Fibroblast of lung (primary cell): Measurements from ENCODE around the gene DHRS12. TPM values are rescaled to one million over a fixed set of nuclear protein-coding genes. Genes with fewer than 3 reads are reported as not detected.

Experiments used
- DNase-seq, 2 donors: peaks; one replicate each; pipeline versions ENCODE4 v3.0.0 to v3.0.0-alpha.2; 2010; ENCODE audit warnings: low read depth in 2 of 2
- H2AFZ ChIP-seq: 2 replicates; pipeline ENCODE4 v1.5.1; 2012; ENCODE audit warnings: low read length, control low read depth, inconsistent platforms
- H3K27ac ChIP-seq: 2 replicates; pipeline ENCODE4 v1.5.1; 2011; ENCODE audit warnings: low read length, control low read depth; ENCODE audit not compliant: insufficient read depth
- H3K27me3 ChIP-seq: 2 replicates; pipeline ENCODE4 v1.5.1; 2011; ENCODE audit warnings: mild to moderate bottlenecking, low read length; ENCODE audit not compliant: control insufficient read depth, insufficient read depth
- H3K36me3 ChIP-seq: 2 replicates; pipeline ENCODE4 v1.5.1; 2011; ENCODE audit warnings: low read length; ENCODE audit not compliant: control insufficient read depth, insufficient read depth
- H3K4me1 ChIP-seq: 2 replicates; pipeline ENCODE4 v1.5.1; 2011; ENCODE audit warnings: low read length; ENCODE audit not compliant: control insufficient read depth, insufficient read depth; ENCODE audit errors: extremely low read depth
- H3K4me2 ChIP-seq: 2 replicates; pipeline ENCODE4 v1.5.1; 2011; ENCODE audit warnings: low read length, control low read depth; ENCODE audit not compliant: insufficient read depth; ENCODE audit errors: extremely low read depth
- H3K4me3 ChIP-seq, 4 experiments: fragments of 200-600 bp in 1 of 4; sonication (generic) in 1 of 4; replicated peaks in 1 of 4; 2 replicates each; pipeline ENCODE4 v1.5.1; 2011 to 2016; ENCODE audit warnings: low read length in 4 of 4, low read depth in 3 of 4, mild to moderate bottlenecking in 3 of 4, control low read depth in 2 of 4, inconsistent platforms in 1 of 4, mixed read lengths in 1 of 4; ENCODE audit not compliant: insufficient read depth in 1 of 4; ENCODE audit errors: control extremely low read depth in 1 of 4
- H3K79me2 ChIP-seq: 2 replicates; pipeline ENCODE4 v1.5.1; 2012; ENCODE audit warnings: mild to moderate bottlenecking, low read length, inconsistent platforms; ENCODE audit not compliant: control insufficient read depth, insufficient read depth
- H3K9ac ChIP-seq: 2 replicates; pipeline ENCODE4 v1.5.1; 2011; ENCODE audit warnings: mild to moderate bottlenecking, low read length, control low read depth; ENCODE audit not compliant: insufficient read depth
- H3K9me3 ChIP-seq: 2 replicates; pipeline ENCODE4 v1.5.1; 2012; ENCODE audit warnings: low read depth, low read length; ENCODE audit not compliant: control insufficient read depth, insufficient read depth
- H4K20me1 ChIP-seq: 2 replicates; pipeline ENCODE4 v1.5.1; 2011; ENCODE audit warnings: low read length; ENCODE audit not compliant: control insufficient read depth, insufficient read depth; ENCODE audit errors: extremely low read depth
- EZH2 ChIP-seq: IDR thresholded peaks from 2 replicates; pipeline ENCODE4 v1.5.1; 2012; ENCODE audit warnings: low read length, control low read depth, mild to moderate bottlenecking; ENCODE audit errors: missing control alignments
- polyA plus RNA-seq, 2 donors: library from polyadenylated mRNA; depleted of rRNA in 1 of 2; stranded (reverse) in 1 of 2; unstranded in 1 of 2; fragments of >200 nt; gene quantifications; 2 replicates each; pipeline ENCODE4 v1.2.1, GENCODE V29; 2011 to 2012; ENCODE audit warnings: missing spikeins in 1 of 2
- total RNA-seq: library from RNA; depleted of rRNA; stranded (reverse); fragments of >200 nt; gene quantifications from 2 replicates; pipeline ENCODE4 v1.2.1, GENCODE V29; 2014
- TF ChIP-seq, protein P1 (sequence below), 2 donors: IDR thresholded peaks in 1 of 2; conservative IDR thresholded peaks in 1 of 2; 1 replicate in 1 of 2; 2 replicates in 1 of 2; pipeline ENCODE4 v1.5.1; 2011 to 2012; ENCODE audit warnings: low read length in 2 of 2, control low read depth in 1 of 2, inconsistent platforms in 1 of 2, low read depth in 1 of 2, mild to moderate bottlenecking in 1 of 2

Gene DHRS12
- total and polyA plus RNA-seq, 2 donors (not counting 1 experiment from before 2014, with no cell fraction given) = 5.7 to 6.1 TPM

DNA sequence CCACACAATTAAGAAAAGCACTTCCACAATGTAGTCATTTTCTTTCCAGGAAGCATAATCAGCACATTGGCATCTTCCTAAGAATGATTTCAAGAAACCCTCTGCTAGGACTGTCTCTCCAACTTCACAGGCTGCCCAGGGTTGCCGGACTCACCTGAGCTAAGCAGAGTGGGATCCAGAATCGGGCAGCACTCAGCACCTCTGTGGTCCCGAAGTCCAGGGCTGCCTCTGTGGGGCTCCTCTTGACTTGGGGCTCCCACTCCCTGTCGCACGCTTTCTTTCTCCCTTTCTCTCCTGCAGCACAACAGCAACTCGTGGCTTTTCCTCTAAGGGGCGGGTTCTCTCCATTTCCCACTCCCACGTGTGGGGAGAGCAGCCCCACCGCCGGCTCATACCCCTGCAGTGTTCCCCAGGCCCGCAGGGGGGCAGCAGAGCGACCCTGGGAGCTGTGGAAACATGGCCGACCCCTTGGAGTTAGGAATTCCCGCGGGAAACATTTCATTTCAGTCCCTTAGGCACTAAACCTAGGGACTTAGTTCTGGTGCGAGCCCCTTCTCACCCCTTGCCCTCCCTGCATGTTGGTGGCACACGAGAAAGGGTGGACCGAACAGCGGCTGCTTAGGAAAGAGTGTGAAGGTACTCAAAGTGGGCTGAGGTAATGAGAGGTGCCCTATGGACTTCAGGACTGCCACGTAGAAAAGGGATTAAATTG, 41.1 kb upstream of the DHRS12 start, which contains the start of gene TMEM272:
TMEM272 (minus strand) TSS at position 316 of the 712 bp plus-strand sequence. CDS start 6,647 bp downstream, outside the sequence.
- Histone ChIP-seq H3K4me2 (no peak within 1 kb of the TSS), H3K36me3 (no peaks in the 10 kb centered on the region), H3K4me1 (peaks cover 2% of the 10 kb centered on the region), H3K27me3 (peaks cover 12% of the 10 kb centered on the region), H3K9ac (no peak within 1 kb of the TSS), H3K4me3 (no peak within 1 kb of the TSS), H3K27ac (no peak within 1 kb of the TSS), H3K79me2 (no peaks in the 10 kb centered on the region), H2AFZ (peak within 1 kb of the TSS; percentile 87), H4K20me1 (no peaks in the 10 kb centered on the region), H3K9me3 (no peaks in the 10 kb centered on the region)
- DNase-seq = peak; percentile 20 to 30
- TF ChIP-seq, protein P1, sequence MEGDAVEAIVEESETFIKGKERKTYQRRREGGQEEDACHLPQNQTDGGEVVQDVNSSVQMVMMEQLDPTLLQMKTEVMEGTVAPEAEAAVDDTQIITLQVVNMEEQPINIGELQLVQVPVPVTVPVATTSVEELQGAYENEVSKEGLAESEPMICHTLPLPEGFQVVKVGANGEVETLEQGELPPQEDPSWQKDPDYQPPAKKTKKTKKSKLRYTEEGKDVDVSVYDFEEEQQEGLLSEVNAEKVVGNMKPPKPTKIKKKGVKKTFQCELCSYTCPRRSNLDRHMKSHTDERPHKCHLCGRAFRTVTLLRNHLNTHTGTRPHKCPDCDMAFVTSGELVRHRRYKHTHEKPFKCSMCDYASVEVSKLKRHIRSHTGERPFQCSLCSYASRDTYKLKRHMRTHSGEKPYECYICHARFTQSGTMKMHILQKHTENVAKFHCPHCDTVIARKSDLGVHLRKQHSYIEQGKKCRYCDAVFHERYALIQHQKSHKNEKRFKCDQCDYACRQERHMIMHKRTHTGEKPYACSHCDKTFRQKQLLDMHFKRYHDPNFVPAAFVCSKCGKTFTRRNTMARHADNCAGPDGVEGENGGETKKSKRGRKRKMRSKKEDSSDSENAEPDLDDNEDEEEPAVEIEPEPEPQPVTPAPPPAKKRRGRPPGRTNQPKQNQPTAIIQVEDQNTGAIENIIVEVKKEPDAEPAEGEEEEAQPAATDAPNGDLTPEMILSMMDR (conservative IDR thresholded peaks at IDR 0.05 in 1 of 2, IDR thresholded peaks at IDR 0.05 in 1 of 2; ENCODE audit: low read depth in 1 of 2, low read length in 2 of 2) = peak; percentile 71 to 86
- no peak for TF ChIP-seq EZH2

DNA sequence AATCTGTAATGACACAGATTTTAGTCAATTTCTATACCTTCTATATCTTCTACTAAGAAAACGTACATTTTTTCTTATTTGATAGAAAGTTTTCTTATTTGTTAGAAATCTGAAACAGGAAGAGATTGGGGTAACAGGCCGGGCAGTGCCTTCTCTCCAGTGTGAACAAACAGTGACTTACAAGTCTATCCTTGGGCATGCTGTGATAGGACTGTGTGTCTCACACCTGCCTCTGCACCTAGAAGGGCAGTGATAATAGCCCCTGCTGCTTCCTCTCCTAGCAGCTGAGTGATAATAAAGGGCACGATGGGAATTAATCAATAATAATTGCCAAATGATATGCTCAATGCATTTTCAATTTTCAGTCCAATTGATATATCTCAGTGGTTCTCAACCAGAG, 39.6 kb upstream of the DHRS12 start:
- no peak overlapping the region for H3K9ac ChIP-seq
- no peak overlapping the region for H3K4me2 ChIP-seq
- no peaks in the 10 kb centered on the region for H3K9me3 ChIP-seq
- peaks cover 2% of the 10 kb centered on the region for H3K4me1 ChIP-seq
- H3K27ac ChIP-seq = no peak overlapping the region
- H3K4me3 ChIP-seq = no peak overlapping the region
- no peak overlapping the region for H2AFZ ChIP-seq
- no peak for TF ChIP-seq EZH2
- TF ChIP-seq, protein P1 (conservative IDR thresholded peaks at IDR 0.05 in 1 of 2, IDR thresholded peaks at IDR 0.05 in 1 of 2; ENCODE audit: low read depth in 1 of 2, low read length in 2 of 2) = no peak
- no peak for DNase-seq
- no peaks in the 10 kb centered on the region for H3K36me3 ChIP-seq
- no peaks in the 10 kb centered on the region for H4K20me1 ChIP-seq
- no peaks in the 10 kb centered on the region for H3K79me2 ChIP-seq
- H3K27me3 ChIP-seq = peaks cover 12% of the 10 kb centered on the region

DNA sequence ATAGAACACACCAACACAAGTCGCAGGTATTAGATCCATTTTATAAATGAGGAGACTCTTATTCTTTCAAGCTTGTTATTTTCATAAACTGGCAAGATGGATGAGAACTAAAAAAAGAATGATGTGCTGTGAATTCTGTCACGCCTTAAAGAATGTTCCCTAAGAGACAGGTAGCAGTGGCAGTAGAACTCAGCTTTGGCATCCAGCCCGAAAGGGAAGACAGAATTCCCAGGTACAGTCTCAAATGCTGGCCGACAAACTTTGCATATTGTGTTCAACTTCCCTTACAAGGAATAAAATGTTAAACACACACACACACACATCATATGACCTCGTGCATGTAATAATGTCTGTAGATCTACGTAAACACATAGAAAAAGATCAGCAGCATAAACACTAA, 37.8 kb upstream of the DHRS12 start:
- no peaks in the 10 kb centered on the region for H4K20me1 ChIP-seq
- H3K27me3 ChIP-seq = peaks cover 15% of the 10 kb centered on the region
- no peak overlapping the region for H3K4me3 ChIP-seq
- H3K27ac ChIP-seq = no peak overlapping the region
- H3K4me2 ChIP-seq = no peak overlapping the region
- H2AFZ ChIP-seq = no peak overlapping the region
- no peaks in the 10 kb centered on the region for H3K36me3 ChIP-seq
- TF ChIP-seq, protein P1 (conservative IDR thresholded peaks at IDR 0.05 in 1 of 2, IDR thresholded peaks at IDR 0.05 in 1 of 2; ENCODE audit: low read depth in 1 of 2, low read length in 2 of 2) = no peak
- TF ChIP-seq EZH2 = no peak
- no peak for DNase-seq
- H3K4me1 ChIP-seq = no peaks in the 10 kb centered on the region
- no peaks in the 10 kb centered on the region for H3K79me2 ChIP-seq
- H3K9ac ChIP-seq = no peak overlapping the region
- no peaks in the 10 kb centered on the region for H3K9me3 ChIP-seq
